Measurements from ENCODE around the gene TOMM40.
A peak's percentile ranks its signal among the peaks of the same experiment; 100 is the strongest.

Gene TOMM40

DNA sequence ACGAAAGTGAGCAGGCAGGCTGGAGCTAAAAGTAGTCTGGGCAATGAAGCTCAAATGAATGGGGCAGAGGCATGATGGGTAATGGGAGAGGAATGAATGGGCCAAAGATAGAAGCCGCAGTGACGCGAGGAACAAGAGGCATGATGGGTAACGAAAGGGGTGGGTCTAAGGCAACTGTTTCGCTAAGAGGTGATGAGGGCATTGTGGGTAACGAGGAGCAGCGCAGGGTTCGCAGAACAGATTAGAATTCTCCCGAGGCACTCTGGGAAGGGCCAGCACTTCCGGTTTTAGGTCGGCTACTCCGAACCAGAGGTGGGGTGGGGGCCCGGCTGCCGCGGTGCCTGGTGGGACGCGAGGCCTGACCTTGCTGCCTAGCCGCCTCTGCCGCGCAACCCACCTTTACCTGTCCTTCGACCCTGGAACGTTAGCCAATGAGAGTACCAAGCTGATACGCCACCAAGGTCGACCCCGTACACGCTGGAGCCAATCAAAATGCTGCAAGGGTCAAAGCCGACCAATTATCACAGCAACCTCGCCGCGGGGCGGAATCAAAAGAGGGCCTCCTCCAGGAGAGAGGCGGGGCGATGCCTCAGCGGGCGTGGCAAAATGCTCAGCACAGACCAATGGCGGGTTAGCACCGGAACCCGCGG, 563 bp upstream of the TOMM40 start:
- peak; percentile 99 for DNase-seq
- peak overlapping the region; percentile 58 for H3K4me3 ChIP-seq (ENCODE audit: low read depth, low read length)
- TF ChIP-seq, protein P1, sequence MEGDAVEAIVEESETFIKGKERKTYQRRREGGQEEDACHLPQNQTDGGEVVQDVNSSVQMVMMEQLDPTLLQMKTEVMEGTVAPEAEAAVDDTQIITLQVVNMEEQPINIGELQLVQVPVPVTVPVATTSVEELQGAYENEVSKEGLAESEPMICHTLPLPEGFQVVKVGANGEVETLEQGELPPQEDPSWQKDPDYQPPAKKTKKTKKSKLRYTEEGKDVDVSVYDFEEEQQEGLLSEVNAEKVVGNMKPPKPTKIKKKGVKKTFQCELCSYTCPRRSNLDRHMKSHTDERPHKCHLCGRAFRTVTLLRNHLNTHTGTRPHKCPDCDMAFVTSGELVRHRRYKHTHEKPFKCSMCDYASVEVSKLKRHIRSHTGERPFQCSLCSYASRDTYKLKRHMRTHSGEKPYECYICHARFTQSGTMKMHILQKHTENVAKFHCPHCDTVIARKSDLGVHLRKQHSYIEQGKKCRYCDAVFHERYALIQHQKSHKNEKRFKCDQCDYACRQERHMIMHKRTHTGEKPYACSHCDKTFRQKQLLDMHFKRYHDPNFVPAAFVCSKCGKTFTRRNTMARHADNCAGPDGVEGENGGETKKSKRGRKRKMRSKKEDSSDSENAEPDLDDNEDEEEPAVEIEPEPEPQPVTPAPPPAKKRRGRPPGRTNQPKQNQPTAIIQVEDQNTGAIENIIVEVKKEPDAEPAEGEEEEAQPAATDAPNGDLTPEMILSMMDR (IDR thresholded peaks at IDR 0.05; ENCODE audit: low read depth, low read length, missing control alignments) = no peak
- peaks cover 49% of the 10 kb centered on the region for H3K36me3 ChIP-seq (replicated peaks)
- H3K27ac ChIP-seq = peak overlapping the region; percentile 72
- H3K27me3 ChIP-seq (replicated peaks) = no peaks in the 10 kb centered on the region
- in situ Hi-C loops (cut with HindIII; ENCODE audit: low pct_ligation_motif_present, low sequenced_read_pairs) = loop anchor here (10.0 kb wide), 1 partner anchor 64 kb away; the partner anchor contains the start of gene CLPTM1

GRCh38 chr19:44892932-44893331, 1.9 kb downstream of the TOMM40 start:
- H3K27ac ChIP-seq = no peak overlapping the region
- no peak for DNase-seq
- TF ChIP-seq, protein P1 (IDR thresholded peaks at IDR 0.05; ENCODE audit: low read depth, low read length, missing control alignments) = no peak
- H3K4me3 ChIP-seq (ENCODE audit: low read depth, low read length) = no peak overlapping the region
- H3K36me3 ChIP-seq (replicated peaks) = peaks cover 50% of the 10 kb centered on the region
- H3K27me3 ChIP-seq (replicated peaks) = no peaks in the 10 kb centered on the region
- in situ Hi-C loops (cut with HindIII; ENCODE audit: low pct_ligation_motif_present, low sequenced_read_pairs) = loop anchor here (10.0 kb wide), 1 partner anchor 62 kb away; the partner anchor contains the start of gene CLPTM1

DNA sequence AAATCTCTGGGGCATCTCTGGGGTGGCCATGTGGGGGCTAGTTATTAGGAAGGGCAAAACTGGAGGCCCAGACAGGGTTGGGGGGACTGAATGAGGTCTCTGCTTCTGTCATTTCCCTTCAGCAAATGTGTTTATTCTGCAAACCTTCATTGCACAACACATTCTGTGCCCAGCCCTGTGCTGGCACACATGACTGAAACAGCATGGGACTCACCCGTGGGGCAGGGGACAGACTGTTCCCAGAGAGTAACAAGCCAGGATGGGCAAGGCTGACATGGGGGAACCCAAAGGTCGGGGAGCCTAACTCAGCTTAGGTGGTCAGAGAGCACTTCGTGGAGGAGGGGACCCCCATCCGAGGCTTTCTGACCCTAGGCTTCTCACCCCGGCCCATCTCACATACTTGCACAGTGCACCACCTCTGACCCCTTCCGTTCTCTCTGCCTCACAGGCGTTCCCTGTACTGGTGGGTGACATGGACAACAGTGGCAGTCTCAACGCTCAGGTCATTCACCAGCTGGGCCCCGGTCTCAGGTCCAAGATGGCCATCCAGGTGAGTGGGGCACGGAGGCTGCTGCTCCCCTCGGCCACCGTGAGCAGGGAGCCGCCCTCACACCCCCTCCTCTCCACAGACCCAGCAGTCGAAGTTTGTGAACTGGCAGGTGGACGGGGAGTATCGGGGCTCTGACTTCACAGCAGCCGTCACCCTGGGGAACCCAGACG, 2.4 kb downstream of the TOMM40 start:
- in situ Hi-C loops (cut with HindIII; ENCODE audit: low pct_ligation_motif_present, low sequenced_read_pairs) = loop anchor here (10.0 kb wide), 1 partner anchor 61 kb away; the partner anchor contains the start of gene CLPTM1
- Histone ChIP-seq H3K27me3 (replicated peaks) (no peaks in the 10 kb centered on the region), H3K36me3 (replicated peaks) (peaks cover 50% of the 10 kb centered on the region), H3K27ac (no peak overlapping the region), H3K4me3 (ENCODE audit: low read depth, low read length) (no peak overlapping the region)
- TF ChIP-seq, protein P1 (IDR thresholded peaks at IDR 0.05; ENCODE audit: low read depth, low read length, missing control alignments) = no peak
- no peak for DNase-seq

- Histone ChIP-seq H3K4me3 (ENCODE audit: low read depth, low read length) (no peak overlapping the region), H3K27ac (no peak overlapping the region), H3K27me3 (replicated peaks) (no peaks in the 10 kb centered on the region), H3K36me3 (replicated peaks) (peaks cover 53% of the 10 kb centered on the region)
- no peak for DNase-seq
- TF ChIP-seq, protein P1 (IDR thresholded peaks at IDR 0.05; ENCODE audit: low read depth, low read length, missing control alignments) = no peak
- in situ Hi-C loops (cut with HindIII; ENCODE audit: low pct_ligation_motif_present, low sequenced_read_pairs) = loop anchor here (10.0 kb wide), 1 partner anchor 61 kb away; the partner anchor contains the start of gene CLPTM1
Observed at GRCh38 chr19:44894052-44894400, 3.0 kb downstream of the TOMM40 start.

DNA sequence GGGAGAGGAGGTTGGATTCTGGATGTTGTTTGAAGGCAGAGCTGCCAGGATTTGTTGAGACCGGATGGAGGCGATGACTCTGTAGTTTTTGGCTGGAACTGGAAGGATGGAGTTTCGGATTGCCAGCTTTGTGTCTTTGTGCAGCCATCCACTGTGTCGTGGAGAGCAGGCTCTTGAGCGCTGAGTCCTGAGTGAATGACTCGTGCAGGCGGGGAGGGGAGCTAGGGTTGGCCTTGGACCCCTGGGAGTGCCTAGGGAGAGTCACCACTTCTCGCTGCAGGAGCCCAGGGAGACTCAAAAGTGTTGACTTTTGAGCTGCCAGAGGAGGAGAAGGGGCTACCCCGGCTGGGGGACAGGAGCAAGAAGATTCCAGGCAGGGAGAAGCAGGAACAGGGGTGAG, 3.9 kb downstream of the TOMM40 start:
- H3K27ac ChIP-seq = no peak overlapping the region
- TF ChIP-seq, protein P1 (IDR thresholded peaks at IDR 0.05; ENCODE audit: low read depth, low read length, missing control alignments) = no peak
- no peak for DNase-seq
- H3K27me3 ChIP-seq (replicated peaks) = no peaks in the 10 kb centered on the region
- peaks cover 54% of the 10 kb centered on the region for H3K36me3 ChIP-seq (replicated peaks)
- H3K4me3 ChIP-seq (ENCODE audit: low read depth, low read length) = no peak overlapping the region
- in situ Hi-C loops (cut with HindIII; ENCODE audit: low pct_ligation_motif_present, low sequenced_read_pairs) = loop anchor here (10.0 kb wide), 1 partner anchor 60 kb away; the partner anchor contains the start of gene CLPTM1

Data from brain microvascular endothelial cell (primary cell).